ENCODE data around the gene CD300C. TPM values are rescaled to one million over a fixed set of nuclear protein-coding genes. Genes with fewer than 3 reads are reported as not detected.

The CD300C gene
- total RNA-seq, 4 donors from 2014 or later = 0.15 to 1.5 (median 0.75) TPM

GRCh38 chr17:74573169-74573568 is 27.3 kb upstream of the CD300C start:
- 75 to 83% methylated on average over 3 of the region's 3 CpGs for WGBS, 2 donors
- intact Hi-C loops (cut with DNase I; ENCODE audit: low total_unique reads) = no loop called here
- no peak for DNase-seq (ENCODE audit: low spot score in 2 of 2)
- no peak overlapping the region for H3K4me3 ChIP-seq (ENCODE audit: low read depth, poor library complexity, severe bottlenecking)
- TF ChIP-seq POLR2A (IDR thresholded peaks at IDR 0.05) (no peak), CTCF (IDR thresholded peaks at IDR 0.05) (no peak)

GRCh38 chr17:74571621-74572270 is 25.8 kb upstream of the CD300C start:
- 84 to 90% methylated on average over 4 of the region's 4 CpGs for WGBS, 2 donors
- no peak overlapping the region for H3K4me3 ChIP-seq (ENCODE audit: low read depth, poor library complexity, severe bottlenecking)
- TF ChIP-seq CTCF (IDR thresholded peaks at IDR 0.05) = no peak
- intact Hi-C loops (cut with DNase I; ENCODE audit: low total_unique reads) = no loop called here
- no peak for DNase-seq (ENCODE audit: low spot score in 2 of 2)

- peak in 1 of 2 donors; percentile 61 for DNase-seq (ENCODE audit: low spot score in 2 of 2)
- TF ChIP-seq POLR2A (IDR thresholded peaks at IDR 0.05) (no peak), CTCF (IDR thresholded peaks at IDR 0.05) (peak in 1 of 3 donors; percentile 6)
- H3K4me3 ChIP-seq (ENCODE audit: low read depth, poor library complexity, severe bottlenecking) = no peak overlapping the region
- whole genome bisulfite sequencing, 2 donors = 39 to 56% methylated on average over 28 to 32 of the region's 32 CpGs
- intact Hi-C loops (cut with DNase I; ENCODE audit: low total_unique reads) = no loop called here
These were observed 23.4 kb upstream of the CD300C start for GRCh38 chr17:74569020-74570003.

- 80 to 81% methylated on average over 4 of the region's 4 CpGs for whole genome bisulfite sequencing, 2 donors
- intact Hi-C loops (cut with DNase I; ENCODE audit: low total_unique reads) = no loop called here
- H3K4me3 ChIP-seq (ENCODE audit: low read depth, poor library complexity, severe bottlenecking) = no peak overlapping the region
- DNase-seq (ENCODE audit: low spot score in 2 of 2) = no peak
- no peak for TF ChIP-seq POLR2A (IDR thresholded peaks at IDR 0.05)
- TF ChIP-seq CTCF (IDR thresholded peaks at IDR 0.05) = no peak
These were observed 22.4 kb upstream of the CD300C start for GRCh38 chr17:74568106-74568873.

GRCh38 chr17:74567397-74567796 is 21.5 kb upstream of the CD300C start, which contains the start of gene CD300H:
Gene CD300H (minus strand): TSS chr17:74567509.
- WGBS, 2 donors = 75 to 78% methylated on average over 2 of the region's 2 CpGs
- no peak for TF ChIP-seq CTCF (IDR thresholded peaks at IDR 0.05)
- no peak for TF ChIP-seq POLR2A (IDR thresholded peaks at IDR 0.05)
- DNase-seq (ENCODE audit: low spot score in 2 of 2) = no peak
- intact Hi-C loops (cut with DNase I; ENCODE audit: low total_unique reads) = no loop called here
- no peak within 1 kb of the TSS for H3K4me3 ChIP-seq (ENCODE audit: low read depth, poor library complexity, severe bottlenecking)
